ENCODE data around the gene SH3D19. TPM values are rescaled to one million over a fixed set of nuclear protein-coding genes. Genes with fewer than 3 reads are reported as not detected.

Gene SH3D19
- total RNA-seq, 1 experiment from 2014 or later: 29.7 TPM

GRCh38 chr4:151267822-151268535, 57.4 kb downstream of the SH3D19 start:
- no peak overlapping the region for H2BK12ac ChIP-seq (ENCODE audit: insufficient read length, low read depth, low read length)
- H3K4me1 ChIP-seq (ENCODE audit: insufficient read depth, low read length): no peaks in the 10 kb centered on the region
- no peak overlapping the region for H3K23ac ChIP-seq (ENCODE audit: insufficient read length, low read depth, low read length)
- WGBS (ENCODE audit: extremely low coverage, insufficient read length, low lambda C conversion rate): no CpG with 5 or more reads among the region's 7 CpGs
- DNase-seq: no peak
- no peaks in the 10 kb centered on the region for H3K9me3 ChIP-seq (ENCODE audit: control insufficient read depth, low read depth, low read length)
- H4K20me1 ChIP-seq (ENCODE audit: control insufficient read depth, insufficient read depth, insufficient read length): no peaks in the 10 kb centered on the region
- no peak overlapping the region for H3T11ph ChIP-seq (ENCODE audit: low read length)
- no peak overlapping the region for H3K9ac ChIP-seq (ENCODE audit: extremely low read depth, insufficient read length, low read length)
- Mint-ChIP-seq H3K9me3 (peaks cover 0 to 2% of the 10 kb centered on the region in 2 experiments; a peak in 2 of 5 replicates), H3K27me3 (ENCODE audit: low read depth) (no peaks in the 10 kb centered on the region), H3K27ac (no peak overlapping the region), H3K4me1 (peaks cover 8 to 11% of the 10 kb centered on the region in 2 experiments), H3K4me3 (no peak overlapping the region), H3K36me3 (ENCODE audit: insufficient read depth in 1 of 3, low read depth in 3 of 3) (peaks cover 5 to 12% (median 10%) of the 10 kb centered on the region in 3 experiments; a peak in 6 of 7 replicates)
- H2AFZ ChIP-seq (ENCODE audit: low read length): no peak overlapping the region
- H2BK20ac ChIP-seq (ENCODE audit: low read depth, low read length, poor library complexity, severe bottlenecking): no peak overlapping the region
- no peak overlapping the region for H4K5ac ChIP-seq (ENCODE audit: insufficient read length, low read depth, low read length)
- no peak overlapping the region for H4K91ac ChIP-seq (ENCODE audit: insufficient read length, low read depth, low read length)
- no peak overlapping the region for H3K56ac ChIP-seq (ENCODE audit: insufficient read length, low read depth, low read length)
- no peak for TF ChIP-seq CTCF (conservative IDR thresholded peaks at IDR 0.05)
- no peak overlapping the region for H2BK15ac ChIP-seq (ENCODE audit: low read depth, low read length)
- no peak overlapping the region for H3K14ac ChIP-seq (ENCODE audit: insufficient read depth, low read length)
- no peak overlapping the region for H3K18ac ChIP-seq (ENCODE audit: insufficient read length, low read depth, low read length)
- H2BK5ac ChIP-seq (ENCODE audit: insufficient read length, low read length): no peak overlapping the region
- H4K8ac ChIP-seq (replicated peaks; ENCODE audit: insufficient read length, low read depth, low read length): no peak overlapping the region
- no peaks in the 10 kb centered on the region for H3K23me2 ChIP-seq (ENCODE audit: insufficient read length, low read depth, low read length, poor library complexity, severe bottlenecking)
- no peak overlapping the region for H2AK5ac ChIP-seq (ENCODE audit: insufficient read length, low read length)
- no peak overlapping the region for H3K27ac ChIP-seq (ENCODE audit: insufficient read length, low read depth, low read length)
- H3K4ac ChIP-seq (ENCODE audit: low read depth, low read length): no peak overlapping the region
- no peaks in the 10 kb centered on the region for H3K79me2 ChIP-seq (ENCODE audit: insufficient read depth, low read length)
- H3K79me1 ChIP-seq (ENCODE audit: insufficient read depth, low read depth, low read length, poor library complexity, severe bottlenecking): peaks cover 3% of the 10 kb centered on the region
- no peak overlapping the region for H3K4me2 ChIP-seq (ENCODE audit: insufficient read depth, insufficient read length, low read length)
- H3K27me3 ChIP-seq (ENCODE audit: insufficient read depth, low read length): no peaks in the 10 kb centered on the region
- H2BK120ac ChIP-seq (ENCODE audit: low read depth, low read length, poor library complexity, severe bottlenecking): no peak overlapping the region

Data from H9 (cell line).